Fibroblast of mammary gland (primary cell): ENCODE data around the gene FAM111A.

Experiments
- DNase-seq: peaks from one replicate; pipeline ENCODE4 v3.0.0-alpha.2; 2010; ENCODE audit warnings: low read depth
- H3K4me3 ChIP-seq: 2 replicates; pipeline ENCODE4 v1.5.1; 2011; ENCODE audit warnings: low read depth, mild to moderate bottlenecking, low read length, moderate library complexity; ENCODE audit not compliant: control insufficient read depth
- TF ChIP-seq, protein P1 (sequence below): conservative IDR thresholded peaks from 2 replicates; pipeline ENCODE4 v1.5.1; 2011; ENCODE audit warnings: low read depth, low read length, inconsistent platforms; ENCODE audit not compliant: control insufficient read depth, insufficient read depth

Gene FAM111A

DNA sequence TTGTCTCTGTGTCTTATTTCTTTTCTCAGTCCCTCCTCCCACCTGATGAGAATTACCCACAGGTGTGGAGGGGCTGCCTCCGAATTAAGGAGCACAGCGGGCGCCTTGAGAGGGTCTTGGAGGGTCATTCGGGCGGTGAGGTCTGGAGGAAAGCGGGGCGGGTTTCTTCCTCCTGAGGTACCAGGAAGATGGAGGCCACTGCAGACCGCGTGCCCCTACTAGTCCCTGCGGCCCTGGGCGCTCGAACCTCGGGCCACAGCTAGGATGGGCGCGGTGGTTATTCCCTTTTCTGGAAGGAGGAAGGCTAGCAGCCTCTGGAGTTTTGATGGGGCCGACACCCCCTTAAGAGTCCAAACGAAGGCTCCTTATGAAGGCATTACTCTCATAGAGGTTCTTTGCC is 5.5 kb upstream of the FAM111A start:
- TF ChIP-seq, protein P1, sequence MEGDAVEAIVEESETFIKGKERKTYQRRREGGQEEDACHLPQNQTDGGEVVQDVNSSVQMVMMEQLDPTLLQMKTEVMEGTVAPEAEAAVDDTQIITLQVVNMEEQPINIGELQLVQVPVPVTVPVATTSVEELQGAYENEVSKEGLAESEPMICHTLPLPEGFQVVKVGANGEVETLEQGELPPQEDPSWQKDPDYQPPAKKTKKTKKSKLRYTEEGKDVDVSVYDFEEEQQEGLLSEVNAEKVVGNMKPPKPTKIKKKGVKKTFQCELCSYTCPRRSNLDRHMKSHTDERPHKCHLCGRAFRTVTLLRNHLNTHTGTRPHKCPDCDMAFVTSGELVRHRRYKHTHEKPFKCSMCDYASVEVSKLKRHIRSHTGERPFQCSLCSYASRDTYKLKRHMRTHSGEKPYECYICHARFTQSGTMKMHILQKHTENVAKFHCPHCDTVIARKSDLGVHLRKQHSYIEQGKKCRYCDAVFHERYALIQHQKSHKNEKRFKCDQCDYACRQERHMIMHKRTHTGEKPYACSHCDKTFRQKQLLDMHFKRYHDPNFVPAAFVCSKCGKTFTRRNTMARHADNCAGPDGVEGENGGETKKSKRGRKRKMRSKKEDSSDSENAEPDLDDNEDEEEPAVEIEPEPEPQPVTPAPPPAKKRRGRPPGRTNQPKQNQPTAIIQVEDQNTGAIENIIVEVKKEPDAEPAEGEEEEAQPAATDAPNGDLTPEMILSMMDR: no peak
- DNase-seq: no peak
- no peak overlapping the region for H3K4me3 ChIP-seq

GRCh38 chr11:59138643-59139042 is 4.0 kb upstream of the FAM111A start:
- H3K4me3 ChIP-seq: no peak overlapping the region
- TF ChIP-seq, protein P1: no peak
- DNase-seq: no peak

- DNase-seq: no peak
- TF ChIP-seq, protein P1: no peak
- H3K4me3 ChIP-seq: no peak overlapping the region
Measured at GRCh38 chr11:59141191-59141590, 1.5 kb upstream of the FAM111A start.

GRCh38 chr11:59141673-59142460 is 789 bp upstream of the FAM111A start:
- DNase-seq: peak; percentile 50
- TF ChIP-seq, protein P1: no peak
- H3K4me3 ChIP-seq: peak overlapping the region; percentile 74

DNA sequence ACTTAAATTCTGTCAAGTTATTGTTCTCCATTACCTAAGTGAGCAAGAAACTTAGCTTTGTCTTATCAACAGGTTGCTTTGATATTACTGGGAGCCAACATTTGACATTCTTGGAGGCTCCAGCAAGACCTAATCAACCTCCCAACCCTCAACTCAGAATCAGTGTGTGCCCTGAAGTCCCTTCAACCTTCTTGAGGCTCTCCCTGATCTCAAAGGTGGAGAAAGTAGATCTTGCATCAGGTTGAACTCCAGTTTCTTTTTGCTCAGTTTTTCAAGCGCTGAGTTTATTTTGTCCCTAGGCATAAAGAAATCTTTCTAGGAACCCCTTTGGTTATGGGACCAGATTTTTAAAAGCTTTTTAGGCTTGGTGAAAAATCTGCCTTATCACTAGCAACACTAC is 1.4 kb downstream of the FAM111A start:
- DNase-seq: no peak
- TF ChIP-seq, protein P1: no peak
- peak overlapping the region; percentile 61 for H3K4me3 ChIP-seq

DNA sequence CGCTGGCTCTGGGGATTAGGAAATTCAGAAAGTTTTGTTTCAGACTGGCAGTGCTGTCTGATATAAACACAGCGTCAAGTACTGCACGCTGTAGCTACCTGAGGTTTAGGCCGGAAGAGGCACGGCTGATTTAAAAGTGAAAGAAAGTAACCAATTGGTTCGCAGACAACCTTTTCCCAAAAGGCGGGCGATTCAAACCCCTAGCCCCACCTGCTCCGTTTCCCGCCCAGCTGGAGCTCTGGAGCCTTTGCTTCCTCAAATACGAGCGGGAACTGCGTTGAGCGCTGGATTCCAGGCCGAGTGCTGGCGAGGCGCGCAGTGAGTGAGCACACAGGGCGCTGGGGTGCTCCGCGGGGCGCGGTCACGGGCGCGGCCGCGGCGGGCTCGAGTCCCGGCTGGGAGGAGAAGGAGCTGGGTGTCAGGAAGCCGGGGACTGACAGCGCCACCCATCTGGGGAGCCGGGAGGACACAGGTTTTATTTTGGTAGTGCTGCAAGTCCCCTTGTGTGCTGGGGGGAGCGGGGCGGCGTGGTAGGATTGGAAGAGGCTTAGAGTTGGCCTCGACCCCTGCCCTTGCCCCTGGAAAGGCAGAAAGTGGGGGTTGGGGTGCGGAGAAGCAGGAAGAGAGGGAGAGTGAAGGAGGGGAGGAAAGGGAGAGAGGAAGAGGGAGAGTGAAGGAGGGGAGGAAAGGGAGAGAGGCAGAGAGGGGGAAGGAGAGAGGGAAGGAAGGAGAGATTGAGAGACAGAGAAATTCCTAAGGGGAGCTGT is 2.1 kb downstream of the FAM111A start:
- TF ChIP-seq, protein P1: no peak
- DNase-seq: peak; percentile 77
- H3K4me3 ChIP-seq: peak overlapping the region; percentile 61
